Trophoblast cell (in vitro differentiated cells and primary cell): ENCODE data around the gene ASB3.

Experiments used
- DNase-seq, 2 donors: peaks; one replicate each; pipeline ENCODE4 v3.0.0-alpha.2; 2016
- H2AFZ ChIP-seq: 2 replicates; pipeline ENCODE4 v1.6.1; 2013; ENCODE audit warnings: low read length, moderate library complexity, mild to moderate bottlenecking; ENCODE audit not compliant: insufficient read depth, poor library complexity
- H2AK5ac ChIP-seq: 2 replicates; pipeline ENCODE4 v1.6.1; 2013; ENCODE audit warnings: mild to moderate bottlenecking, low read length
- H2BK120ac ChIP-seq: 2 replicates; pipeline ENCODE4 v1.6.1; 2013; ENCODE audit warnings: low read length, mild to moderate bottlenecking, moderate library complexity; ENCODE audit not compliant: insufficient read depth, poor library complexity
- H2BK12ac ChIP-seq: 2 replicates; pipeline ENCODE4 v1.6.1; 2013; ENCODE audit warnings: mild to moderate bottlenecking, low read length, moderate library complexity
- H2BK5ac ChIP-seq: 2 replicates; pipeline ENCODE4 v1.6.1; 2013; ENCODE audit warnings: low read length, low read depth, moderate library complexity, mild to moderate bottlenecking; ENCODE audit not compliant: poor library complexity
- H3K14ac ChIP-seq: 2 replicates; pipeline ENCODE4 v1.6.1; 2013; ENCODE audit warnings: mild to moderate bottlenecking, low read length
- H3K18ac ChIP-seq: 2 replicates; pipeline ENCODE4 v1.6.1; 2013; ENCODE audit warnings: mild to moderate bottlenecking, low read length
- H3K23ac ChIP-seq: 2 replicates; pipeline ENCODE4 v1.6.1; 2013; ENCODE audit warnings: low read length
- H3K27ac ChIP-seq: 2 replicates; pipeline ENCODE4 v1.5.1; 2013; ENCODE audit warnings: low read depth, mild to moderate bottlenecking, inconsistent platforms, low read length, moderate library complexity
- H3K27me3 ChIP-seq: 2 replicates; pipeline ENCODE4 v1.6.1; 2013; ENCODE audit warnings: inconsistent platforms, mild to moderate bottlenecking, low read length, moderate library complexity; ENCODE audit not compliant: insufficient read depth
- H3K36me3 ChIP-seq, 2 experiments: 1 replicate in 1 of 2; 2 replicates in 1 of 2; pipeline ENCODE4 v1.6.1; 2013; ENCODE audit warnings: low read length in 2 of 2, mild to moderate bottlenecking in 2 of 2, moderate library complexity in 1 of 2; ENCODE audit not compliant: insufficient read depth in 2 of 2, control insufficient read depth in 1 of 2
- H3K4ac ChIP-seq: 2 replicates; pipeline ENCODE4 v1.6.1; 2013; ENCODE audit warnings: low read depth, mild to moderate bottlenecking, low read length, moderate library complexity
- H3K4me1 ChIP-seq, 2 experiments: 1 replicate in 1 of 2; 2 replicates in 1 of 2; pipeline ENCODE4 v1.6.1; 2013; ENCODE audit warnings: low read length in 2 of 2, mild to moderate bottlenecking in 2 of 2, moderate library complexity in 1 of 2; ENCODE audit not compliant: insufficient read depth in 2 of 2, control insufficient read depth in 1 of 2
- H3K4me2 ChIP-seq: 2 replicates; pipeline ENCODE4 v1.6.1; 2013; ENCODE audit warnings: inconsistent platforms, mild to moderate bottlenecking, low read length, moderate library complexity
- H3K4me3 ChIP-seq: 2 replicates; pipeline ENCODE4 v1.5.1; 2013; ENCODE audit warnings: mild to moderate bottlenecking, low read depth, low read length, inconsistent platforms
- H3K79me1 ChIP-seq: one replicate; pipeline ENCODE4 v1.6.1; 2013; ENCODE audit warnings: low read length
- H3K79me2 ChIP-seq: 2 replicates; pipeline ENCODE4 v1.6.1; 2013; ENCODE audit warnings: low read length, mild to moderate bottlenecking; ENCODE audit not compliant: control insufficient read depth, insufficient read depth, poor library complexity
- H3K9ac ChIP-seq: 2 replicates; pipeline ENCODE4 v1.6.1; 2013; ENCODE audit warnings: mild to moderate bottlenecking, low read length
- H3K9me3 ChIP-seq: 2 replicates; pipeline ENCODE4 v1.6.1; 2013; ENCODE audit warnings: low read depth, mild to moderate bottlenecking, control low read depth, inconsistent platforms, low read length; ENCODE audit not compliant: insufficient read depth
- H4K12ac ChIP-seq: 2 replicates; pipeline ENCODE4 v1.6.1; 2013; ENCODE audit warnings: low read depth, mild to moderate bottlenecking, low read length, moderate library complexity
- H4K8ac ChIP-seq: 2 replicates; pipeline ENCODE4 v1.6.1; 2013; ENCODE audit warnings: low read depth, mild to moderate bottlenecking, low read length, moderate library complexity
- H4K91ac ChIP-seq: one replicate; pipeline ENCODE4 v1.6.1; 2013; ENCODE audit warnings: low read depth, mild to moderate bottlenecking, low read length, moderate library complexity
- WGBS: extraction: QIAGEN DNeasy Blood & Tissue Kit; methylation state at CpG from one replicate; pipeline ENCODE4 v1.1.7; 2013; ENCODE audit warnings: missing lambda C conversion rate; ENCODE audit not compliant: insufficient read length, insufficient coverage; ENCODE audit errors: extremely low coverage; 5-methylcytosine and 5-hydroxymethylcytosine counted together

ASB3 gene

DNA sequence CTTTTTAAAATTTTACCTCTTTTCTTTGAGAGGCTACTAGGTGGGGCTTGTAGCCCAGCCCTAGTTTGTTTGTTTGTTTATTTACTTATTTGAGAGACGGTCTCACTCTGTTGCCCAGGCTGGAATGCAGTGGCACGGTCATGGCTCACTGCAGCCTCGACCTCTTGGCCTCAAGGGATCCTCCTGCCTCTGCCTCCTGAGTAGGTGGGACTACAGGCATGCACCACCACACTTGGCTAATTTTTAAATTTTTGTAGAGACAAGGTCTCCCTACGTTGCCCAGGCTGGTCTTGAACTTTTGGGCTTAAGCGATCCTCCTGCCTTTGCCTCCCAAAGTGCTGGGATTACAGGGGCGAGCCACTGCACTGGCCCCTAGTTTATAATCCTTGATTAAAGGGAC lies 35.1 kb upstream of the ASB3 start:
- H3K79me1 ChIP-seq: no peaks in the 10 kb centered on the region
- H3K36me3 ChIP-seq: peaks cover 7 to 8% of the 10 kb centered on the region in 2 experiments
- no peak overlapping the region for H4K12ac ChIP-seq
- no peaks in the 10 kb centered on the region for H3K9me3 ChIP-seq
- H3K23ac ChIP-seq: no peak overlapping the region
- H4K91ac ChIP-seq: no peak overlapping the region
- no peak overlapping the region for H2BK5ac ChIP-seq
- no peak overlapping the region for H3K14ac ChIP-seq
- H3K18ac ChIP-seq: no peak overlapping the region
- H3K4me2 ChIP-seq: no peak overlapping the region
- H2BK12ac ChIP-seq: no peak overlapping the region
- H3K4me3 ChIP-seq: no peak overlapping the region
- H2AFZ ChIP-seq: no peak overlapping the region
- no peak overlapping the region for H4K8ac ChIP-seq
- no peaks in the 10 kb centered on the region for H3K4me1 ChIP-seq
- H3K27ac ChIP-seq: no peak overlapping the region
- no peaks in the 10 kb centered on the region for H3K27me3 ChIP-seq
- H2BK120ac ChIP-seq: no peak overlapping the region
- DNase-seq: no peak
- H2AK5ac ChIP-seq: no peak overlapping the region
- no CpG with 5 or more reads among the region's 6 CpGs for WGBS
- no peaks in the 10 kb centered on the region for H3K79me2 ChIP-seq
- H3K9ac ChIP-seq: no peak overlapping the region
- no peak overlapping the region for H3K4ac ChIP-seq

DNA sequence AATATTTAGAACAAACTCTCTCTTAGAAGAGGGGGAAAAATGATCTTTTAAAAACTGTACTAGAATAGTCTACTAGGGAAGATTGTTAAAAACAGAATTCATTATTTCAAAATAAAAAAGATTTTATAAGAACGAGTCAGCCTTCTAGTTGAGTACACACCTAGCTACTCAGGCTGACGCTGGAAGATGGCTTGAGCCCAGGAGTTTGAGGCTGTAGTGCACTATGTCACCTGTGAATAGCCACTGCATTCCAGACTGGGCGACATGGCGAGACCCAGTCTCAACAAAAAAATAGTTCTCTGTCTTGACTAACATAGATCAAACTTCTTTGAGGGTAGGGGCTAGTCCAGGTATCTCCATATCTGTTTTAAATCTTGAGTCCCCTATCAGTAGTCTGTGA lies 34.0 kb upstream of the ASB3 start:
- no peak overlapping the region for H2BK5ac ChIP-seq
- H3K27me3 ChIP-seq: no peaks in the 10 kb centered on the region
- H3K27ac ChIP-seq: no peak overlapping the region
- H3K79me2 ChIP-seq: no peaks in the 10 kb centered on the region
- no peak overlapping the region for H4K8ac ChIP-seq
- H3K4me1 ChIP-seq: no peaks in the 10 kb centered on the region
- H3K4me3 ChIP-seq: no peak overlapping the region
- no peak overlapping the region for H3K14ac ChIP-seq
- H4K91ac ChIP-seq: no peak overlapping the region
- H3K18ac ChIP-seq: no peak overlapping the region
- H2BK12ac ChIP-seq: no peak overlapping the region
- H3K23ac ChIP-seq: no peak overlapping the region
- no peak overlapping the region for H4K12ac ChIP-seq
- no peaks in the 10 kb centered on the region for H3K79me1 ChIP-seq
- H3K4me2 ChIP-seq: no peak overlapping the region
- H3K4ac ChIP-seq: no peak overlapping the region
- H3K9ac ChIP-seq: no peak overlapping the region
- H2AK5ac ChIP-seq: no peak overlapping the region
- H3K36me3 ChIP-seq: peaks cover 10% of the 10 kb centered on the region in 2 experiments
- WGBS: no CpG with 5 or more reads among the region's 4 CpGs
- no peak overlapping the region for H2BK120ac ChIP-seq
- H2AFZ ChIP-seq: no peak overlapping the region
- DNase-seq: no peak
- H3K9me3 ChIP-seq: no peaks in the 10 kb centered on the region

DNA sequence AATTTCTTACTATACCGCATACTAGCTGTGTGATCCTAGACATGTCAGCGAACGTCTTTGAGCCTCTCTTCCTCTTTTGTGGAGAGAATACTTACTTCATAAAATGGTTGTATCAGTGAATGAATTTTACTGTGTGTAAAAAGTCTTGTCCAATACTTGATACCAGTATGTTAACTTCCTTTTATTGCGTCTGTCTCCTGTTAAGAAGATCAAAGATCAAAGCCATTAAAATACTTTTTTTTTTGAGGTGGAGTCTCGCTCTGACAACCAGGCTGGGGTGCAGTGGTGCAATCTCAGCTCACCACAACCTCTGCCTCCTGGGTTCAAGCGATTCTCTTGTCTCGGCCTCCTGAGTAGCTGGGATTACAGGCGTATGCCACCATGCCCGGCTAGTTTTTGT lies 33.3 kb upstream of the ASB3 start:
- H3K9me3 ChIP-seq: no peaks in the 10 kb centered on the region
- no peaks in the 10 kb centered on the region for H3K4me1 ChIP-seq
- no peak overlapping the region for H2AK5ac ChIP-seq
- H3K79me1 ChIP-seq: no peaks in the 10 kb centered on the region
- no peak overlapping the region for H3K18ac ChIP-seq
- H4K12ac ChIP-seq: no peak overlapping the region
- H3K79me2 ChIP-seq: no peaks in the 10 kb centered on the region
- H2BK12ac ChIP-seq: no peak overlapping the region
- H3K4ac ChIP-seq: no peak overlapping the region
- no peaks in the 10 kb centered on the region for H3K27me3 ChIP-seq
- no peak overlapping the region for H3K9ac ChIP-seq
- H4K91ac ChIP-seq: no peak overlapping the region
- H3K36me3 ChIP-seq: peaks cover 10 to 12% of the 10 kb centered on the region in 2 experiments
- no peak overlapping the region for H2BK5ac ChIP-seq
- H3K23ac ChIP-seq: no peak overlapping the region
- DNase-seq: no peak
- H3K4me2 ChIP-seq: no peak overlapping the region
- no peak overlapping the region for H3K27ac ChIP-seq
- no peak overlapping the region for H2AFZ ChIP-seq
- WGBS: no CpG with 5 or more reads among the region's 9 CpGs
- no peak overlapping the region for H3K14ac ChIP-seq
- no peak overlapping the region for H3K4me3 ChIP-seq
- H4K8ac ChIP-seq: no peak overlapping the region
- no peak overlapping the region for H2BK120ac ChIP-seq

DNA sequence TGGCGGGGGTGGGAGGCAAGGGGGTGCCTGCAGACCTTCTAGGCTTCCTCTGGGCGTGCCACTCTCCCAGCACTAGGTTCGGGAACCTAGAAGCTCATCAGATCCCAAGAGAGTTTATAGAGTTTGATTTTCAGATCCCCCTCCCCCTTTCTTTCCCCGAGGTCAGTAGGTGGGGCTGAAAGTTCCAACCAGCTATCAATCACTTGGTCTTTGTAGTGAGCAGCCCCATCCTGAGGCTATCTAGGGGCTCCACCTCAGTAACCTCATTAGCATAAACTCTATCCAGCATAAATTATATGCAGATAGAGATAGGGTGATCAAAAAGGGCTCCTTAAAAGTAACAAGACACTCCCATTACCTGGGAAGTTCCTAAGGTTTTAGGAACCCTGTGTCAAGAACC lies 32.9 kb upstream of the ASB3 start:
- Histone ChIP-seq H3K79me2 (no peaks in the 10 kb centered on the region), H2BK5ac (no peak overlapping the region), H2BK120ac (no peak overlapping the region), H3K23ac (no peak overlapping the region), H3K4ac (no peak overlapping the region), H3K4me1 (no peaks in the 10 kb centered on the region), H3K14ac (no peak overlapping the region), H3K4me3 (no peak overlapping the region), H4K91ac (no peak overlapping the region), H2BK12ac (no peak overlapping the region), H4K12ac (no peak overlapping the region), H3K18ac (no peak overlapping the region), H3K27me3 (no peaks in the 10 kb centered on the region), H3K79me1 (no peaks in the 10 kb centered on the region), H2AK5ac (no peak overlapping the region), H4K8ac (no peak overlapping the region), H3K27ac (no peak overlapping the region), H3K9ac (no peak overlapping the region), H3K4me2 (no peak overlapping the region), H3K36me3 (peaks cover 11 to 12% of the 10 kb centered on the region in 2 experiments), H3K9me3 (no peaks in the 10 kb centered on the region), H2AFZ (no peak overlapping the region)
- no CpG with 5 or more reads among the region's 4 CpGs for WGBS
- no peak for DNase-seq
